ENCODE data around the gene GLIS1. TPM values are rescaled to one million over a fixed set of nuclear protein-coding genes. Genes with fewer than 3 reads are reported as not detected.

The GLIS1 gene
- total RNA-seq, 1 experiment from 2014 or later: 0.39 TPM

DNA sequence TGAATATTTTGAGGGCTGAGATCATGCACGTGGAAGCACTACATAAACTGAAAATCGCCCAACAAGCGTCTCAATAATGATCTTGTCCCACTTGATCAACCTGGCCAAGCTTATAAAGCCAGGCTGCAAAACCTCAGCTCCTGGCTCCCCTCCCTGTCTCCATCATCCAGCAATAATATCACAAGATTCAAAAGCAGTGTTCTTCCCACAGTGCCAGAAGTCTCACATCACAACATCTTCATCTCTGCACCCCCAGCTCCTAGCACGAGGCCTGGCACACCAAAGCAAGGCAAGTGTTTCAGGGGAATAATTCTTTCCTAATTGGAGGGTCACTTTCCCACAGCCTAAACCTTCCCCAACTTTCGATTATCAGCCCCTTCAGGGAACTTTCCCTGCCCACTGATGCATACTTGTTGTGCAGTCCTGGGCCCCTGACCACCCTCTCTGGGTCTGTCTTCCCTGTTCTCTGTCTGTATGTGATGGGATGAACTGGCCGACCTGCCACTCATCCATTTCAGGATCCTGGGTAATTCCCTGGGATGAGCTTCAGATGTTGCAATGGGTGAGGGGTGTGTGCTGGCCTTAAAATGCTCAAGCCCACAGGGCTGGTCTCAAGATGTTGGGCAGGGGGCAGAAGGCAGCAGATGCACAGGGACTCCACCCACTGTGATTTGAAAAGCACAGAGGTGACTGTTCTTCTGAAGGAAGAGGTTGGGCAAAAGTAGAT is 150.7 kb downstream of the GLIS1 start:
- ATAC-seq: no peak

More for the DNA sequence above, 150.7 kb downstream of the GLIS1 start:
- Histone ChIP-seq H3K9ac (ENCODE audit: low read length) (no peak overlapping the region), H3K4me1 (ENCODE audit: control insufficient read depth in 1 of 2, insufficient read depth in 2 of 2, low read length in 2 of 2) (peaks cover 0 to 3% of the 10 kb centered on the region in 2 experiments; a peak in 1 of 4 replicates), H3K9me3 (ENCODE audit: control insufficient read depth in 1 of 2, insufficient read depth in 1 of 2, low read depth in 1 of 2, low read length in 2 of 2) (no peaks in the 10 kb centered on the region), H3K4me3 (replicated peaks in 1 of 2; ENCODE audit: low read depth in 1 of 2, low read length in 2 of 2) (no peak overlapping the region), H3K4me2 (ENCODE audit: low read length) (no peak overlapping the region), H3K27me3 (ENCODE audit: insufficient read depth, low read length) (peaks cover 9% of the 10 kb centered on the region; the same call in 1 of the 2 replicates), H2AFZ (ENCODE audit: low read depth, low read length, poor library complexity, severe bottlenecking) (no peak overlapping the region), H3K27ac (ENCODE audit: low read depth, low read length) (no peak overlapping the region), H4K20me1 (ENCODE audit: insufficient read depth) (no peaks in the 10 kb centered on the region), H3K79me2 (ENCODE audit: insufficient read depth, low read length) (no peaks in the 10 kb centered on the region), H3K9me2 (ENCODE audit: insufficient read depth) (no peaks in the 10 kb centered on the region), H3K36me3 (ENCODE audit: control insufficient read depth in 1 of 2, insufficient read depth in 2 of 2, low read length in 2 of 2) (no peaks in the 10 kb centered on the region)
- ChIA-PET CTCF (no interaction called here), POLR2A (no interaction called here), RAD21 (ENCODE audit: low non-redundant PET in 1 of 2, low total read pairs in 2 of 2, uncharacterized antibody in 2 of 2, unreplicated experiment in 2 of 2) (no interaction called here)
- BruUV-seq (replicated peaks): no TSS peak
- no peak for DNase-seq (ENCODE audit: low read depth, low spot score)
- TF ChIP-seq JUND (IDR thresholded peaks at IDR 0.05): no peak
- TF ChIP-seq SRF (IDR thresholded peaks at IDR 0.05; ENCODE audit: low read depth): no peak
- TF ChIP-seq, protein P1, sequence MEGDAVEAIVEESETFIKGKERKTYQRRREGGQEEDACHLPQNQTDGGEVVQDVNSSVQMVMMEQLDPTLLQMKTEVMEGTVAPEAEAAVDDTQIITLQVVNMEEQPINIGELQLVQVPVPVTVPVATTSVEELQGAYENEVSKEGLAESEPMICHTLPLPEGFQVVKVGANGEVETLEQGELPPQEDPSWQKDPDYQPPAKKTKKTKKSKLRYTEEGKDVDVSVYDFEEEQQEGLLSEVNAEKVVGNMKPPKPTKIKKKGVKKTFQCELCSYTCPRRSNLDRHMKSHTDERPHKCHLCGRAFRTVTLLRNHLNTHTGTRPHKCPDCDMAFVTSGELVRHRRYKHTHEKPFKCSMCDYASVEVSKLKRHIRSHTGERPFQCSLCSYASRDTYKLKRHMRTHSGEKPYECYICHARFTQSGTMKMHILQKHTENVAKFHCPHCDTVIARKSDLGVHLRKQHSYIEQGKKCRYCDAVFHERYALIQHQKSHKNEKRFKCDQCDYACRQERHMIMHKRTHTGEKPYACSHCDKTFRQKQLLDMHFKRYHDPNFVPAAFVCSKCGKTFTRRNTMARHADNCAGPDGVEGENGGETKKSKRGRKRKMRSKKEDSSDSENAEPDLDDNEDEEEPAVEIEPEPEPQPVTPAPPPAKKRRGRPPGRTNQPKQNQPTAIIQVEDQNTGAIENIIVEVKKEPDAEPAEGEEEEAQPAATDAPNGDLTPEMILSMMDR (IDR thresholded peaks at IDR 0.05 in 2 of 3, conservative IDR thresholded peaks at IDR 0.05 in 1 of 3; ENCODE audit: borderline replicate concordance in 1 of 3, insufficient read depth in 1 of 3, low read depth in 2 of 3, low read length in 2 of 3): no peak
- no peak for TF ChIP-seq ZNF274 (IDR thresholded peaks at IDR 0.05; ENCODE audit: low read depth, low read length)
- no peak for TF ChIP-seq CBX3 (IDR thresholded peaks at IDR 0.05; ENCODE audit: low read depth)
- intact Hi-C loops (cut with micrococcal nuclease): no loop called here
